Endometrial microvascular endothelial cells (primary cell): Measurements from ENCODE around the gene KLF13. TPM values are rescaled to one million over a fixed set of nuclear protein-coding genes. Genes with fewer than 3 reads are reported as not detected.

Experiments
- in situ Hi-C: cut with HindIII; loops from 2 replicates; pipeline ENCODE4 v1.10.0; 2017; ENCODE audit warnings: low sequenced_read_pairs, low pct_unique_long_range_greater_than_20kb; ENCODE audit errors: inconsistent ontology term
- total RNA-seq: library from RNA; depleted of rRNA; stranded (reverse); fragments of >200 nt; gene quantifications from one replicate; pipeline ENCODE4 v1.2.3, GENCODE V29; 2015; ENCODE audit errors: inconsistent ontology term

The KLF13 gene
- total RNA-seq, 1 donor from 2014 or later, result 21.2 TPM

GRCh38 chr15:31404345-31404744, 77.7 kb downstream of the KLF13 start:
- in situ Hi-C loops, result no loop called here

- in situ Hi-C loops, result no loop called here
Observed at GRCh38 chr15:31405200-31405920, 78.7 kb downstream of the KLF13 start.

GRCh38 chr15:31407376-31407775, 80.7 kb downstream of the KLF13 start:
- in situ Hi-C loops, result no loop called here

- in situ Hi-C loops, result no loop called here
Observed at GRCh38 chr15:31407851-31408250, 81.2 kb downstream of the KLF13 start.

GRCh38 chr15:31408724-31409123, 82.1 kb downstream of the KLF13 start:
- in situ Hi-C loops, result no loop called here

DNA sequence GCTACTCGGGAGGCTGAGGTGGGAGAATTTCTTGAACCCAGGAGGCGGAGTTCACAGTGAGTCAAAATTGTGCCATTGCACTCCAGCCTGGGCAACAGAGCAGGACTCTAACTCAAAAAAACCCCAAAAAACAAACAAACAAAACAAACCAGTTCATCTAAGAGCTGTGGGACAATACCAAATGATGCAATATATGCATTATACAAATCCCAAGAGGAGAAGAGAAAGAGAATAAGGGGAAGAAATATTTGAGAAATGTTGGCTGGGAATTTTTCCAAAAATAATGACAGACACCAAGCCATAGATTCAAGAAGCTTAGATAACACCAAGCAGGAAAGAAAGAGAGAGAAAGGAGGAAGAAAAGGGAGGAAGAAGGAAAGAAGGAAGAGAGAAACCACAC, 82.5 kb downstream of the KLF13 start:
- in situ Hi-C loops, result no loop called here

- in situ Hi-C loops, result no loop called here
Observed at GRCh38 chr15:31412824-31413223, 86.2 kb downstream of the KLF13 start.

- in situ Hi-C loops, result no loop called here
Observed at GRCh38 chr15:31415201-31415600, 88.6 kb downstream of the KLF13 start.

- in situ Hi-C loops, result no loop called here
Observed at GRCh38 chr15:31419820-31420219, 93.2 kb downstream of the KLF13 start.

GRCh38 chr15:31427411-31427810, 100.8 kb downstream of the KLF13 start:
- in situ Hi-C loops, result no loop called here

Other genes with a start within 250 kb of the KLF13 start
- not detected for gene TRPM1, start 225.1 kb upstream of the KLF13 start, total RNA-seq